Fibroblast of skin of right quadriceps (primary cell): ENCODE results near the gene NDFIP2.

ENCODE experiments used
- DNase-seq: peaks from one replicate; pipeline ENCODE4 v3.0.0-alpha.2; 2013

NDFIP2 gene

GRCh38 chr13:79480954-79481684 is at the start of gene NDFIP2:
Gene NDFIP2 (plus strand): TSS chr13:79481155. CDS start chr13:79481204, 49 bp downstream.
- peak; percentile 81 for DNase-seq

GRCh38 chr13:79432086-79432485 is 48.9 kb upstream of the NDFIP2 start:
- DNase-seq, result no peak

GRCh38 chr13:79432992-79433391 is 48.0 kb upstream of the NDFIP2 start:
- DNase-seq, result no peak

- DNase-seq, result peak; percentile 66
These were observed 46.4 kb upstream of the NDFIP2 start for GRCh38 chr13:79434556-79434955.

- DNase-seq, result peak; percentile 85
These were observed 45.4 kb upstream of the NDFIP2 start for GRCh38 chr13:79435561-79435990.

GRCh38 chr13:79439275-79439674 is 41.7 kb upstream of the NDFIP2 start:
- DNase-seq, result no peak

- DNase-seq, result no peak
These were observed 39.9 kb upstream of the NDFIP2 start for GRCh38 chr13:79440958-79441528.

- DNase-seq, result peak; percentile 37
These were observed 38.7 kb upstream of the NDFIP2 start for GRCh38 chr13:79442221-79442620.

GRCh38 chr13:79442706-79443105 is 38.2 kb upstream of the NDFIP2 start:
- no peak for DNase-seq

GRCh38 chr13:79445968-79446645 is 34.8 kb upstream of the NDFIP2 start:
- DNase-seq, result no peak

- DNase-seq, result no peak
These were observed 33.8 kb upstream of the NDFIP2 start for GRCh38 chr13:79447141-79447540.

GRCh38 chr13:79447741-79448140 is 33.2 kb upstream of the NDFIP2 start:
- no peak for DNase-seq

- DNase-seq, result no peak
These were observed 32.5 kb upstream of the NDFIP2 start for GRCh38 chr13:79448413-79448812.

GRCh38 chr13:79450110-79450509 is 30.8 kb upstream of the NDFIP2 start:
- no peak for DNase-seq

GRCh38 chr13:79451500-79451962 is 29.4 kb upstream of the NDFIP2 start:
- DNase-seq, result peak; percentile 94

- no peak for DNase-seq
These were observed 28.6 kb upstream of the NDFIP2 start for GRCh38 chr13:79452239-79452913.

GRCh38 chr13:79455331-79455730 is 25.6 kb upstream of the NDFIP2 start:
- peak; percentile 24 for DNase-seq

- no peak for DNase-seq
These were observed 24.9 kb upstream of the NDFIP2 start for GRCh38 chr13:79456051-79456450.

- DNase-seq, result no peak
These were observed 24.1 kb upstream of the NDFIP2 start for GRCh38 chr13:79456656-79457365.

- no peak for DNase-seq
These were observed 23.6 kb upstream of the NDFIP2 start for GRCh38 chr13:79457390-79457789.

GRCh38 chr13:79457948-79458347 is 23.0 kb upstream of the NDFIP2 start:
- peak; percentile 66 for DNase-seq

GRCh38 chr13:79458436-79458835 is 22.5 kb upstream of the NDFIP2 start:
- no peak for DNase-seq

GRCh38 chr13:79459906-79460305 is 21.0 kb upstream of the NDFIP2 start:
- DNase-seq, result no peak
